Measurements from ENCODE around the gene SYNGAP1.

GRCh38 chr6:33467091-33467490, 47.2 kb downstream of the SYNGAP1 start:
- TF ChIP-seq CTCF (IDR thresholded peaks at IDR 0.05) (no peak), POLR2A (IDR thresholded peaks at IDR 0.05) (no peak), POLR2AphosphoS5 (IDR thresholded peaks at IDR 0.05; ENCODE audit: insufficient read depth in 1 of 2, low read depth in 1 of 2) (no peak)

Data from vagina (tissue), 2 donors.